K562 (cell line): Measurements from ENCODE around the gene SETD1B. TPM values are rescaled to one million over a fixed set of nuclear protein-coding genes. Genes with fewer than 3 reads are reported as not detected.

Source experiments
- ATF1 ChIP-seq, 2 experiments: fragments of 450-650 bp in 1 of 2; IDR thresholded peaks; 2 replicates each; pipeline ENCODE4 v1.6.1; 2016; ENCODE audit warnings: missing compliant biosample characterization in 1 of 2, missing genetic modification characterization in 1 of 2
- CREM ChIP-seq: IDR thresholded peaks from 2 replicates; pipeline ENCODE4 v1.6.1; 2014; ENCODE audit warnings: antibody characterized with exemption, low read depth
- CXXC5 ChIP-seq: fragments of 250-450 bp; sonication (Bioruptor Pico); IDR thresholded peaks from 2 replicates; pipeline ENCODE4 v1.8.0; 2022; ENCODE audit warnings: inconsistent platforms, mild to moderate bottlenecking, moderate library complexity
- ETV5 ChIP-seq: sonication (generic); formaldehyde crosslinking; IDR thresholded peaks from 2 replicates; pipeline ENCODE4 v1.4.0; 2020; ENCODE audit warnings: low read depth, mild to moderate bottlenecking, missing genetic modification reagents
- FOXA1 ChIP-seq: fragments of 450-650 bp; IDR thresholded peaks from 2 replicates; pipeline ENCODE4 v1.6.1; 2016; ENCODE audit warnings: mild to moderate bottlenecking, borderline replicate concordance
- HES1 ChIP-seq: fragments of 450-650 bp; IDR thresholded peaks from 2 replicates; pipeline ENCODE4 v1.6.1; 2016; ENCODE audit warnings: low read depth, mild to moderate bottlenecking, moderate library complexity
- HMG20A ChIP-seq: fragments of 450-650 bp; formaldehyde crosslinking; conservative IDR thresholded peaks from 2 replicates; pipeline ENCODE4 v1.4.0; 2020; ENCODE audit warnings: mild to moderate bottlenecking, mixed read lengths
- KLF16 ChIP-seq: IDR thresholded peaks from 2 replicates; pipeline ENCODE4 v1.6.1; 2016; ENCODE audit warnings: antibody characterized with exemption
- MEIS2 ChIP-seq: fragments of 450-650 bp; IDR thresholded peaks from 2 replicates; pipeline ENCODE4 v1.6.1; 2014; ENCODE audit warnings: mild to moderate bottlenecking; ENCODE audit not compliant: partially characterized antibody
- NONO ChIP-seq, 2 experiments: fragments of 200-400 bp in 1 of 2; fragments of 450-650 bp in 1 of 2; formaldehyde crosslinking in 1 of 2; IDR thresholded peaks; 2 replicates each; pipeline ENCODE4 v1.6.1; 2017; ENCODE audit warnings: low read depth in 2 of 2, mild to moderate bottlenecking in 2 of 2, moderate library complexity in 2 of 2, low read length in 1 of 2
- PCBP2 ChIP-seq: fragments of 200-400 bp; formaldehyde crosslinking; IDR thresholded peaks from 2 replicates; pipeline ENCODE4 v1.6.1; 2018; ENCODE audit warnings: low read length, low read depth, mild to moderate bottlenecking, moderate library complexity; ENCODE audit not compliant: poor library complexity, severe bottlenecking
- SMC3 ChIP-seq: conservative IDR thresholded peaks from 2 replicates; pipeline ENCODE4 v1.6.1; 2011; ENCODE audit warnings: low read depth, low read length, improper control_type of control experiment; ENCODE audit not compliant: insufficient read depth
- TFAP4 ChIP-seq: sonication (generic); formaldehyde crosslinking; IDR thresholded peaks from 2 replicates; pipeline ENCODE4 v1.8.0; 2022; ENCODE audit warnings: missing genetic modification reagents, mild to moderate bottlenecking, moderate library complexity, borderline replicate concordance
- ZNF589 ChIP-seq: fragments of 200-800 bp; sonication (Bioruptor generic); IDR thresholded peaks from 2 replicates; pipeline ENCODE4 v1.6.1; 2016; ENCODE audit warnings: low read depth, missing genetic modification characterization, missing compliant biosample characterization
- polyA plus RNA-seq, 8 experiments: library from polyadenylated mRNA; depleted of rRNA in 4 of 8; stranded (reverse) in 5 of 8; unstranded in 3 of 8; fragments of >200 nt; fragmentation: Nextera tagmentation in 2 of 8; fragmentation: Illumina TruSeq in 1 of 8; extraction: Ambion mirVana in 2 of 8; extraction: Trizol in 1 of 8; gene quantifications; 2 replicates each; pipeline versions ENCODE4 v1.2.1 to v1.2.3, GENCODE V29; 2011 to 2014; ENCODE audit warnings: inconsistent platforms in 1 of 8, missing spikeins in 1 of 8
- total RNA-seq, 7 experiments: library from RNA; depleted of rRNA in 6 of 7; stranded (reverse); fragments of >200 nt in 6 of 7; fragmentation: Illumina TruSeq in 2 of 7; extraction: Trizol in 2 of 7; gene quantifications; 2 replicates each; pipeline versions ENCODE4 v1.2.1 to v1.2.3, GENCODE V29; 2011 to 2021; ENCODE audit warnings: low replicate concordance in 1 of 7
- TF ChIP-seq, protein P1 (sequence below): fragments of 200-800 bp; sonication (Bioruptor generic); IDR thresholded peaks from 2 replicates; pipeline ENCODE4 v1.6.1; 2016; ENCODE audit warnings: missing genetic modification characterization, missing compliant biosample characterization

The SETD1B gene
- total and polyA plus RNA-seq, 9 of the 15 experiments (the other 6 are each of a cell fraction or from before 2014, with no cell fraction given) = 0.48 to 26.6 (median 2.3) TPM

DNA sequence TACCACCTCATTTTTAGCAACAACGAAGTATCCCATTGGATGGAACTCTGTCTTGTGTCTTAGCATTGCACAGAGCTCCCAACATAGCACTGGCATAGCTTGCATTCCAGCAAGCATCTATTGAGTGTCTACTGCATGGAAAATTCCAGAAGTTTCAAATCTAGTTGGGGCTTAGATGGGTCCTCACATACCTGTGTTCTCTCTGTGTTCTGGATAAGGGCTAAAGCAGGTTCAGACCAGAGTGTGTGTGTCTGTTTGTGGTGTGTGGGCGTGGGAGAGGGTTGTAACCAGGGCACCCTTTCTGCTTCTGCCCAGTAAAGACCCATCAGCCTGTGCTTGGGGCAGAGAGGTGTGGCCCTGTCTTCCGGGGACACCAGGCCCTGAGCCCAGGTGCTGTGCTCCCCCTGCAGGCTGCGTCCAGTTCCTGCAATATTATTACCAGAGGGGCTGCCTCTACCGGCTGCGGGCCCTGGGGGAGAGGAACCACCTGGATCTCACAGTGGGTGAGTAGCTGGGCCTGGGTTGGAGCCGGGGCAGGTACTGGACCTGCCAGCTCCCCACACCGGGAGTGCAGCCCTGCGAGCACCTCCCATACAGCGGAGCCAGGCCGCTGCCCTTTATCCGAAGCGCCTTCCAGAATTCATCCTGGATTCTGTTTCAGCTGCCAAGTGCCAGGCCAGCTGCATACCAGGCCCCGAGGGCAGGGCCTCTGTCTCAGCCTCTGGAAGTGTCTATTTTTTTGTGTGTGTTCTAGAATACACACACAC lies 30.6 kb upstream of the SETD1B start (continued):
- TF ChIP-seq SMC3 (peak; percentile 90), ATF1 (CRISPR knock-in tag; IDR thresholded peaks at IDR 0.05) (no peak), ATF1 (tag; IDR thresholded peaks at IDR 0.05) (no peak), NONO (IDR thresholded peaks at IDR 0.05; ENCODE audit: low read depth in 2 of 2, low read length in 1 of 2) (0 out of 4 replicates have a peak, but pooled peaks of 1 of the 2 experiments have one; percentile 13), FOXA1 (no peak), KLF16 (0 out of 2 replicates have a peak, but pooled peaks have one; percentile 42), ZNF589 (CRISPR knock-in tag) (no peak), TFAP4 (CRISPR knock-in tag) (peak; percentile 67; the same call in 1 of the 2 replicates), CREM (no peak), HMG20A (CRISPR knock-in tag) (no peak), MEIS2 (no peak), PCBP2 (no peak), CXXC5 (CRISPR knock-in tag) (peak; percentile 25; the same call in 1 of the 2 replicates), HES1 (no peak), ETV5 (CRISPR knock-in tag) (no peak)
- TF ChIP-seq, protein P1, sequence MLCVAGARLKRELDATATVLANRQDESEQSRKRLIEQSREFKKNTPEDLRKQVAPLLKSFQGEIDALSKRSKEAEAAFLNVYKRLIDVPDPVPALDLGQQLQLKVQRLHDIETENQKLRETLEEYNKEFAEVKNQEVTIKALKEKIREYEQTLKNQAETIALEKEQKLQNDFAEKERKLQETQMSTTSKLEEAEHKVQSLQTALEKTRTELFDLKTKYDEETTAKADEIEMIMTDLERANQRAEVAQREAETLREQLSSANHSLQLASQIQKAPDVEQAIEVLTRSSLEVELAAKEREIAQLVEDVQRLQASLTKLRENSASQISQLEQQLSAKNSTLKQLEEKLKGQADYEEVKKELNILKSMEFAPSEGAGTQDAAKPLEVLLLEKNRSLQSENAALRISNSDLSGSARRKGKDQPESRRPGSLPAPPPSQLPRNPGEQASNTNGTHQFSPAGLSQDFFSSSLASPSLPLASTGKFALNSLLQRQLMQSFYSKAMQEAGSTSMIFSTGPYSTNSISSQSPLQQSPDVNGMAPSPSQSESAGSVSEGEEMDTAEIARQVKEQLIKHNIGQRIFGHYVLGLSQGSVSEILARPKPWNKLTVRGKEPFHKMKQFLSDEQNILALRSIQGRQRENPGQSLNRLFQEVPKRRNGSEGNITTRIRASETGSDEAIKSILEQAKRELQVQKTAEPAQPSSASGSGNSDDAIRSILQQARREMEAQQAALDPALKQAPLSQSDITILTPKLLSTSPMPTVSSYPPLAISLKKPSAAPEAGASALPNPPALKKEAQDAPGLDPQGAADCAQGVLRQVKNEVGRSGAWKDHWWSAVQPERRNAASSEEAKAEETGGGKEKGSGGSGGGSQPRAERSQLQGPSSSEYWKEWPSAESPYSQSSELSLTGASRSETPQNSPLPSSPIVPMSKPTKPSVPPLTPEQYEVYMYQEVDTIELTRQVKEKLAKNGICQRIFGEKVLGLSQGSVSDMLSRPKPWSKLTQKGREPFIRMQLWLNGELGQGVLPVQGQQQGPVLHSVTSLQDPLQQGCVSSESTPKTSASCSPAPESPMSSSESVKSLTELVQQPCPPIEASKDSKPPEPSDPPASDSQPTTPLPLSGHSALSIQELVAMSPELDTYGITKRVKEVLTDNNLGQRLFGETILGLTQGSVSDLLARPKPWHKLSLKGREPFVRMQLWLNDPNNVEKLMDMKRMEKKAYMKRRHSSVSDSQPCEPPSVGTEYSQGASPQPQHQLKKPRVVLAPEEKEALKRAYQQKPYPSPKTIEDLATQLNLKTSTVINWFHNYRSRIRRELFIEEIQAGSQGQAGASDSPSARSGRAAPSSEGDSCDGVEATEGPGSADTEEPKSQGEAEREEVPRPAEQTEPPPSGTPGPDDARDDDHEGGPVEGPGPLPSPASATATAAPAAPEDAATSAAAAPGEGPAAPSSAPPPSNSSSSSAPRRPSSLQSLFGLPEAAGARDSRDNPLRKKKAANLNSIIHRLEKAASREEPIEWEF (CRISPR knock-in tag) = no peak
